Fibroblast of the conjunctiva (primary cell): ENCODE measurements around the gene CTAG1A.
"Not testable (repeated sequence)": the region's sequence is repeated elsewhere in the genome, so short reads cannot be mapped to it uniquely, and the experiment has no call there.

Source experiments
- DNase-seq: peaks from one replicate; pipeline ENCODE4 v3.0.0-alpha.2; 2010; ENCODE audit warnings: low read depth

CTAG1A gene

GRCh38 chrX:154573061-154573460 lies 11.9 kb upstream of the CTAG1A start:
- not testable (repeated sequence) for DNase-seq

GRCh38 chrX:154575076-154575475 lies 9.9 kb upstream of the CTAG1A start:
- DNase-seq = not testable (repeated sequence)

- DNase-seq = not testable (repeated sequence)
Measured at GRCh38 chrX:154582994-154583393, 1.9 kb upstream of the CTAG1A start.

- not testable (repeated sequence) for DNase-seq
Measured at GRCh38 chrX:154590415-154590814, 5.5 kb downstream of the CTAG1A start.

GRCh38 chrX:154592505-154592904 lies 7.6 kb downstream of the CTAG1A start:
- no peak for DNase-seq

- no peak for DNase-seq
Measured at GRCh38 chrX:154593201-154593600, 8.3 kb downstream of the CTAG1A start.

- no peak for DNase-seq
Measured at GRCh38 chrX:154594491-154594890, 9.6 kb downstream of the CTAG1A start.

GRCh38 chrX:154595559-154596249 lies 10.8 kb downstream of the CTAG1A start:
- DNase-seq = no peak

- peak; percentile 17 for DNase-seq
Measured at GRCh38 chrX:154596290-154596929, 11.5 kb downstream of the CTAG1A start.

GRCh38 chrX:154597221-154597620 lies 12.3 kb downstream of the CTAG1A start:
- DNase-seq = no peak

- no peak for DNase-seq
Measured at GRCh38 chrX:154598656-154599055, 13.7 kb downstream of the CTAG1A start.

GRCh38 chrX:154599531-154599930 lies 14.6 kb downstream of the CTAG1A start:
- no peak for DNase-seq

- no peak for DNase-seq
Measured at GRCh38 chrX:154600759-154601374, 15.9 kb downstream of the CTAG1A start.

- no peak for DNase-seq
Measured at GRCh38 chrX:154602226-154602625, 17.3 kb downstream of the CTAG1A start.

- no peak for DNase-seq
Measured at GRCh38 chrX:154602766-154603437, 18.0 kb downstream of the CTAG1A start.

- peak; percentile 46 for DNase-seq
Measured at GRCh38 chrX:154603438-154604430, 18.8 kb downstream of the CTAG1A start.

GRCh38 chrX:154605566-154605965 lies 20.6 kb downstream of the CTAG1A start:
- no peak for DNase-seq

GRCh38 chrX:154607370-154607769 lies 22.4 kb downstream of the CTAG1A start:
- DNase-seq = no peak

- DNase-seq = not testable (repeated sequence)
Measured at GRCh38 chrX:154607976-154608375, 23.0 kb downstream of the CTAG1A start.

- DNase-seq = not testable (repeated sequence)
Measured at GRCh38 chrX:154608823-154609222, 23.9 kb downstream of the CTAG1A start.

- DNase-seq = not testable (repeated sequence)
Measured at GRCh38 chrX:154611146-154611545, 26.2 kb downstream of the CTAG1A start.
